ENCODE measurements around the gene E2F3.

Gene E2F3

GRCh38 chr6:20440296-20440695 is 38.6 kb downstream of the E2F3 start:
- TF ChIP-seq CTCF (IDR thresholded peaks at IDR 0.05; ENCODE audit: insufficient read depth, low read length, missing control alignments), result no peak
- ChIA-PET CTCF (no interaction called here), POLR2A (no interaction called here)
- DNase-seq (ENCODE audit: low read depth, low spot score), result no peak
- no peak overlapping the region for H3K4me3 ChIP-seq (ENCODE audit: low read depth, low read length)

- H3K4me3 ChIP-seq (ENCODE audit: low read depth, low read length), result no peak overlapping the region
- no peak for DNase-seq (ENCODE audit: low read depth, low spot score)
- POLR2A ChIA-PET, result no interaction called here
- CTCF ChIA-PET, result no interaction called here
- no peak for TF ChIP-seq CTCF (IDR thresholded peaks at IDR 0.05; ENCODE audit: insufficient read depth, low read length, missing control alignments)
Measured at GRCh38 chr6:20441236-20441635, 39.6 kb downstream of the E2F3 start.

- no peak for TF ChIP-seq CTCF (IDR thresholded peaks at IDR 0.05; ENCODE audit: insufficient read depth, low read length, missing control alignments)
- no peak overlapping the region for H3K4me3 ChIP-seq (ENCODE audit: low read depth, low read length)
- POLR2A ChIA-PET, result no interaction called here
- DNase-seq (ENCODE audit: low read depth, low spot score), result no peak
- CTCF ChIA-PET, result no interaction called here
Measured at GRCh38 chr6:20441921-20442320, 40.2 kb downstream of the E2F3 start.

- ChIA-PET CTCF (no interaction called here), POLR2A (no interaction called here)
- no peak for TF ChIP-seq CTCF (IDR thresholded peaks at IDR 0.05; ENCODE audit: insufficient read depth, low read length, missing control alignments)
- no peak for DNase-seq (ENCODE audit: low read depth, low spot score)
- H3K4me3 ChIP-seq (ENCODE audit: low read depth, low read length), result no peak overlapping the region
Measured at GRCh38 chr6:20444786-20445271, 43.1 kb downstream of the E2F3 start.

- DNase-seq (ENCODE audit: low read depth, low spot score), result no peak
- ChIA-PET POLR2A (no interaction called here), CTCF (no interaction called here)
- no peak overlapping the region for H3K4me3 ChIP-seq (ENCODE audit: low read depth, low read length)
- no peak for TF ChIP-seq CTCF (IDR thresholded peaks at IDR 0.05; ENCODE audit: insufficient read depth, low read length, missing control alignments)
Measured at GRCh38 chr6:20447157-20447556, 45.5 kb downstream of the E2F3 start.

GRCh38 chr6:20447581-20448132 is 46.0 kb downstream of the E2F3 start:
- no peak overlapping the region for H3K4me3 ChIP-seq (ENCODE audit: low read depth, low read length)
- no peak for TF ChIP-seq CTCF (IDR thresholded peaks at IDR 0.05; ENCODE audit: insufficient read depth, low read length, missing control alignments)
- DNase-seq (ENCODE audit: low read depth, low spot score), result no peak
- ChIA-PET CTCF (no interaction called here), POLR2A (no interaction called here)

Data from AG04449 (cell line).